ENCODE measurements around the gene ZNF317.

DNA sequence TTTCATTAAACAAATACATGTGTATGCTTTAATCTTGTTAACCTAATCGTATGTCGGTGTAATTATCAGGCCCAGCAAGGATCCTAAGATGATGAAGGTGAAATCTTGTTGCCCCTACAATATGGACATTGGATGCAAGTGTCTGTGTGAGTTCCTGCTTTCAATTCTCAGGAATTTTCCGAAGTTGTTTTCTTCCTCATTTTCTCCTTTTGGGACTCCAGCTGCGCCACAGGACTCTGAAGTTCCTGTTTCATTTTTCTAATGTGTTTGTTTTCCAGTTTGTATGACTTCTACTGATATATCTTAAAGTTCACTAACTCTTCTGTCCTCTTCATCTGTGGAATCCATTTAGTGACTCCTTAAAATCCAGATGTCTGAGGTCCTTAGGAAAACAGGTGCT, 26.6 kb downstream of the ZNF317 start:
- TF ChIP-seq, protein P1, sequence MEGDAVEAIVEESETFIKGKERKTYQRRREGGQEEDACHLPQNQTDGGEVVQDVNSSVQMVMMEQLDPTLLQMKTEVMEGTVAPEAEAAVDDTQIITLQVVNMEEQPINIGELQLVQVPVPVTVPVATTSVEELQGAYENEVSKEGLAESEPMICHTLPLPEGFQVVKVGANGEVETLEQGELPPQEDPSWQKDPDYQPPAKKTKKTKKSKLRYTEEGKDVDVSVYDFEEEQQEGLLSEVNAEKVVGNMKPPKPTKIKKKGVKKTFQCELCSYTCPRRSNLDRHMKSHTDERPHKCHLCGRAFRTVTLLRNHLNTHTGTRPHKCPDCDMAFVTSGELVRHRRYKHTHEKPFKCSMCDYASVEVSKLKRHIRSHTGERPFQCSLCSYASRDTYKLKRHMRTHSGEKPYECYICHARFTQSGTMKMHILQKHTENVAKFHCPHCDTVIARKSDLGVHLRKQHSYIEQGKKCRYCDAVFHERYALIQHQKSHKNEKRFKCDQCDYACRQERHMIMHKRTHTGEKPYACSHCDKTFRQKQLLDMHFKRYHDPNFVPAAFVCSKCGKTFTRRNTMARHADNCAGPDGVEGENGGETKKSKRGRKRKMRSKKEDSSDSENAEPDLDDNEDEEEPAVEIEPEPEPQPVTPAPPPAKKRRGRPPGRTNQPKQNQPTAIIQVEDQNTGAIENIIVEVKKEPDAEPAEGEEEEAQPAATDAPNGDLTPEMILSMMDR (IDR thresholded peaks at IDR 0.05), result no peak
- TF ChIP-seq POLR2AphosphoS5 (IDR thresholded peaks at IDR 0.05) (no peak), POLR2A (IDR thresholded peaks at IDR 0.05; ENCODE audit: low read depth) (no peak), EP300 (IDR thresholded peaks at IDR 0.05) (no peak)
